Activated CD4-positive, CD25-positive, alpha-beta regulatory T cell treated with anti-CD3 and anti-CD28 coated beads, Interleukin-2, amount 50 U/mL, for 24 hours (primary cell): ENCODE results near the gene CLEC17A.
"Not testable (repeated sequence)": the region's sequence is repeated elsewhere in the genome, so short reads cannot be mapped to it uniquely, and the experiment has no call there.

Experiments used
- ATAC-seq, 2 donors: fragments of 150-1000 bp; cut with Tn5 transposase; one replicate each; pipeline ENCODE4 v1.10.0; 2021; ENCODE audit warnings: mild to moderate bottlenecking in 1 of 2, moderate library complexity in 1 of 2

Gene CLEC17A, protein sequence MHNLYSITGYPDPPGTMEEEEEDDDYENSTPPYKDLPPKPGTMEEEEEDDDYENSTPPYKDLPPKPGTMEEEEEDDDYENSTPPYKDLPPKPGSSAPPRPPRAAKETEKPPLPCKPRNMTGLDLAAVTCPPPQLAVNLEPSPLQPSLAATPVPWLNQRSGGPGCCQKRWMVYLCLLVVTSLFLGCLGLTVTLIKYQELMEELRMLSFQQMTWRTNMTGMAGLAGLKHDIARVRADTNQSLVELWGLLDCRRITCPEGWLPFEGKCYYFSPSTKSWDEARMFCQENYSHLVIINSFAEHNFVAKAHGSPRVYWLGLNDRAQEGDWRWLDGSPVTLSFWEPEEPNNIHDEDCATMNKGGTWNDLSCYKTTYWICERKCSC

DNA sequence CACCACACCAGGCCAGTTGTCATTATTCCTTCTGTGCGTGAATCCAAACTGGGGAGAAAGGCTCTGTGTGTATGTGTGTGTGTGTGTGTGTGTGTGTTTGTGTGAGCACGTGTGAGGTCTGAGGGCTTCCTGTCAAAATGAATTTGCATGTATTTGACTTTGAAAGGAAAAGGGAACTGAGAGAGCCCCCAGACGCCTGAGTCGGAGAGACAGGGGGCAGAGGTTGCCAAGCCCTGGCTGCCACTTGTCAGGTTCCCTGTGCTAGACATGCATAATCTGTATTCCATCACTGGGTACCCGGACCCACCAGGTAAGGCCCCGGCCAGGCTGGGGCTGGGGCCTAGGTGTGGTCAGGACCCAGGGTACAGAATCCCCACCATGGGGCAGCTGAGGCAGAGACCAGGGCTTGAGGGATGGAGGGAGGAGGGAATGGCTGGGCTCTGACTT is at the start of gene CLEC17A:
TSS of gene CLEC17A (plus strand) at position 191 of the 447 bp plus-strand sequence. CDS start at position 268, 77 bp downstream.
- no peak for ATAC-seq

DNA sequence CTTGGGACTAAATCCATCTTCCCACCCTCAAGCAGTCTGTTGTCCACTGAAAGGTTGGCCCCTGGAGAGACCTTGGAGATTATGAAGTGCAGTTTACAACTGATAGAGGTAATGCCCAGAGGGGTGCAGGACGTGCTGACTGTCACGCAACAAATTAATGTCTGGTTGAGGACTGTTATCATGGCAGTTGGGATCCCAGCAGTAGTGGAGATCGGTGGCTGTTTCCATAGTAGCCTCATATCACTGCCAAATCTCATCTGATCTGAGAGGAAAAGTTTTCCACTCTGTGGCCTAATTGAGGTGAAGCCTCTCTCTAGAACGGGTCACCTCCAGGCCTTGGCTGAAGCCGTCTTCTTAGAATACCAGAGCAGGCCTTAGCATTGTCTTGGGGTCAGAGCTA is 49.4 kb upstream of the CLEC17A start:
- no peak for ATAC-seq

DNA sequence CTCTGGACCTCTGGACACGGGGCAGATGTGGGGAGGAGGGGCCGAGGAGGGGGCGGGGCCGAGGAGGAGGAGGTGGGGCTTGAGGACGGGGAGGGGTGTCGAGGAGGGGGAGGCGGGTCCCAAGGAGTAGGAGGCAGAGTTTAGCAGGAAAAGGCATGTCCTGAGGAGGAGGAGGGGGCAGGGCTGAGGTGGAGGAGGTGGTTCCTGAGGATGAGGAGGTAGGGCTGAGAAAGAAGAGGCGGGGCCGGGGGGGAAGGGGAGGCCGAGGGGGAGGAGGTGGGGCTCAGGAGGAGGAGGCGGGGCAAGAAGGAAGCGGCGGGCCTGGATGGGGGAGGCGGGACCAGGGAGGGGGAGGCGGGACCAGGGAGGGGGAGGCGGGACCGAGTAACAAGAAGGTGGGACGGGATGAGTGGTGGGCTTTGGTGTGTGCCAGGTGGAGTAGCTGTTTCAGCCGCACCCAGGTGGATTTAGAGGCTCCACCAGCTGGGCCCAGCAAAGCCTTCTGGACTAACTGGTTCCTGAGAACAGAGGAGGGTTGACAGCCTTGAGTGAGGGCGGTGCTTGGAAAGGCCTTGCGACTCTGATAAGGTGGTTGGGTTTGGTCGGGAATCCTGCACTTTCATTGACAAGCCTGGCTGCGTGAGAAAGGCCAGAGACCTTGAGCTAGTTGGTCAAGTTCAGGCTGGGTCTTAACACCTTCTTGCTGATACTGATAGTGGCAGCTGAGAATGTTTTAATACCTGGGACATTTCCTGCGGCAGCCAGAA is 45.8 kb upstream of the CLEC17A start:
- no peak for ATAC-seq

DNA sequence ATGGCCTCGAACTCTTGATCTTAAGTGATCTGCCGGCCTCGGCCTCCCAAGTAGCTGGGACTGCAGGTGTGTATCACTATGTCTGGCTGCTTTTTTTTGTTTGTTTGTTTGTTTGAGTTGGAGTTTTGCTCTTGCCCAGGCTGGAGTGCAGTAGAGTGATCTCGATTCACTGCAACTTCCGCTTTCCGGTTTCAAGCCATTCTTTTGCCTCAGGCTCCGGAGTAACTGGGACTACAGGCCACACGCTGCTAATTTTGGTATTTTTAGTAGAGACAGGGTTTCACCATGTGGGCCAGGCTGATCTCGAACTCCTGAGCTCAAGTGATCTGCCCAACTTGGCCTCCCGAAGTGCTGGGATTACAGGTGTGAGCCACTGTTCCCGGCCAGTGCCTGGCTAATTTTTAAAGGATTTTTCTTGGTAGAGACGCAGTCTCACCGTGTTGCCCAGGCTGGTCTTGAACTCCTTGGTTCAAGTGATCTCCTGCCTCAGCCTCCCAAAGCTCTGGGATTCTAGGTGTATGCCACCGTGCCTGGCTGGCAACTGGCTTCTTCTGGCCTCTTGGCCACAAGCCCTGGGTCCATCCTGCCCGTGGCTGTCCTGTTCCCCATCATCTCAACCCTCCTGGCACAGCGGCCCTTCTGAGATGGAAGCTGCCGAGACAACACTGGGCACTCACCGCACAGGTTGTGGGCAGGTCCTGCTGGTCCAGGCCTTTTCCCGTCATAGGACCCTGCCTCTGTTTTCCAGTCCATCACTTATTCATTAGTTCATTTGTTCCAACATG is 42.0 kb upstream of the CLEC17A start:
- no peak for ATAC-seq

DNA sequence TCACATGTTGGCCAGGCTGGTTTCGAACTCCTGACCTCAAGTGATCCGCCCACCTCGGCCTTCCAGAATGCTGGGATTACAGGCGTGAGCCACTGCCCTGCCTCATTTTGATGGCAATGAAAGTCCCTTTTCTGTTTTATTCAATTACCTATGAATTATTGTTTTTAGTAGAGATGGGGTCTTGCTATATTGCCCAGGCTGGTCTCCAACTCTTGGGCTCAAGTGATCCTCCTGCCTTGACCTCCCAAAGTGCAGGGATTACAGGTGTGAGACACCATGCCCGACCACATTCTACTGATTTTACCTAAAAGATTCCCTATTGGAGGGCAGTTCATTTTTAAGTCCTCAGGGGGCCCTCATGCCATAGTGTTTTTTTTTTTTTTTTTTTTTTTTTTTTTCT is 40.9 kb upstream of the CLEC17A start:
- not testable (repeated sequence) for ATAC-seq

DNA sequence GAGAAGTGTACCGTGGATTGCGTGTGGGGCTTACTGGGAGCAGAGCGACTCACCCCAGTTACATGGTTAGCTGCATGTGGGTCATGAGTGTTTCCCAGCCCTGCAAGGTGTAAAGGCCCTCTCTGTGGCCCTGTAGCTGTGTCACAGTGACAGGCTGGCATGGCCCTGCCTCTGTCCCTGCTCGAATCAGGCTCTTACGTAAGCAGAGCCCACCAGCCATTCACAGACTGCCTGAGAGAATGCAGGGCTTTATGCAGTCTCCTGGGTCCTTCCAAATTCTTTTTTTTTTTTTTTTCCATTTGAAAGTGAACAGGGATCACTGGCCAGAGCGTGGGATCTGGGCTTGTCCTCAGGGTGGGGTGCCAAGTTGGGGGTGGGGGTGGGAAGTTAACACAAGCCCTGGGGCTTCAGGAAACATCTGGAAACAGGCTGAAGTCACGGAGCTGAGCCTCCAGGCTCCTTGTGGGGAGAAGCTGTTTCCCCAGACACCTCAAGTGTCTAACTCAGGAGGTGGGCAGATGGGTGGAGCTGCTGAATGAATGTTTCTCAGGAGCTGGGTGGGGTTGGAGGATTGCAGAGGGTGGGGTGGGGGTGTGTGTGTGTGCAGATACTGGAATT is 40.1 kb upstream of the CLEC17A start:
- ATAC-seq: peak; percentile 67 to 68

DNA sequence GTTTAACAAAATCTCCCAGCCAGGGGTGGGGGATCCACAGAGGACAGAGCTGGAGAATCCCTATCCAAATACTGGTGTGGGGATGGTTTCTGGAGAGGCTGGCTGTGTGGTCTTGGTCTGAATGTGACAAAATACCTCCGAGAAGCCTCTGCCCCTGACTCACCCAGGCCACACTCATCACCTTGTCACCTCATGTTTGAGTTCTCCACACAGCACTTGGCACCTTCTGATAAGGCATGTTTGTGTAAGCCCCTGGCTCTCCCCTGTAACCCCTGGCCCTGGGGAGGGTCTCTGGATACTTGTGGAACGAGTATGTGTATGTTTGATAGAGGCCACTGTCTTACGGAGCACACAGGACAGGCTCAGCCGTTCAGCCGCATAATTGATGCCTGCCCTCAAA is 38.8 kb upstream of the CLEC17A start:
- ATAC-seq: no peak

DNA sequence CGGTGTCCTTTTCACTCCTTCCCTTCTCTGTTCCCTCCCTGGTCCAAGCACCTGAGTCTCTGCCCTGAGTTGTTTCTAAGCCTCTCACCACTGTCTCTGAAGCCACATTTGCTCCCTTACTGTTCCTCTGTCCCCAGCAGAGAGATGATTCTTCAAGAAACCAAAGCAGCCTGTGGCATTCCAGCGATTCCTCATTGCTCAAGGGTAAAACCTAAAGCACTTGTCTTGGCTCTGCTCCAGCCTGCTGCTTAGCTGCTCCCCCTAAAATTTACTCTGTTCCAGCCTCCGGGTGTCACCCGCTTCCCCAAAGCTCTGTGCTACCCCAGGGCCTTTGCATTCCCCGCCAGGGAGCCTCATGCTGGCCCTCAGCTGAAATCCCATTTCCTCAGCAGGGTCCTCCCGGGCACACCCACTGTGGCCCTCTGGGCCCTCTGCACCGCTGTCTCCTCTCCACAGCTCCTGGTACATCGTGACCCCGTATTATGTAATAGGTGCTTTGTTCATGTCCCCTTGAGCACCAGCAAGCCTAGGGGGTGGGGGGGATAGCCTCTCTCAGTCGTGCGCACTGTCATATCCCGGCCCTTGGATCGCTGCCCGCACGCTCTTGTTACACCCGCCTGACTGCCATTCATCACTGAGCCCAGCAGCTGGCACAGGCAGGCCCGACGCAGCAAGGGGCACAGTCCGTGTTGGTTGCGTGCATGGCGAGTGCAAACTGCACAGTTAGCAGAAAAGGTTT is 37.7 kb upstream of the CLEC17A start:
- ATAC-seq: no peak

DNA sequence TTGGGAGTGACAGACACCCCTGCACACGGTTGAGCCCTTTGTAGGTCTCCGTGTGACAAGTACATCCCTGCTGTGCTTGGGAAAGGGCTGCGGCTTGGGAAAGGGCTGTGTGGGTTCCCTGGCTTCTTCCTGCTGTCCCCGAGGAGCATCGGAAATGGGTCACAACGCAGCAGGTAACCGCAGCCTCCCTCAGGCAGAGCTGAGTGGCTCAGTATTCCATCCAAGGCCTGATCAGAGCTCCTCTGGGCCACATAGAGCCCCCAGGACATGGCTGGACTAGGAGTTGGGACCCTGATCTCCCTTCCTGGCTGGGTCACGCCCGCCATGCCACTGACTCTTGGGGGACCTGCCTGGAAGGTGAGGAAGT is 37.2 kb upstream of the CLEC17A start:
- no peak for ATAC-seq

DNA sequence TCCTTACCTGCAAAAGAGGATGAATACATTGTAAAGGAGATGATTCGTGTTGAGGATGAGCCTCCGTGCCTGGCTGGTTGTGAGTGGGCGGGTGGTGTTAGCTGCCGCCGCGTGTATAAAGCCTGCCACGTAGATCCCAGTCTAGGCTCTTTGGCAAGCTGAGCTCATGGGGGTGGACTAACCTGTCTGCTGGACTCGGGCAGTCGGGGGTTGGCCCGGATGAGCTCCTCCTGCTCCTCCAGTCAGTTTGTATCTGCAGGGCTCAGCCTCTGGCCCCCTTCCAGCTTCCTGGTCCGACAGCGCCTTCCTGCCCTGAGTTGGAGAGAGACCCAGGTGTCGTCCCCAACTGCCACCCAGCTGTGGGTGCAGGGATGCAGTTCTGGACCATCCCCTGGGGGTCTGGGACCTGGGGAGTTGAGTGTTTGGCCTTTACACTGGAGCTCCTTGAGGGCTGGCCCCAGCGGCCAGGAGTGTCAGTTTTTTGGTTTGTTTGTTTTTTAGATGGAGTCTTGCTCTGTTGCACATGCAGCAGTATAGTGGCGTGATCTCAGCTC is 32.6 kb upstream of the CLEC17A start:
- no peak for ATAC-seq

DNA sequence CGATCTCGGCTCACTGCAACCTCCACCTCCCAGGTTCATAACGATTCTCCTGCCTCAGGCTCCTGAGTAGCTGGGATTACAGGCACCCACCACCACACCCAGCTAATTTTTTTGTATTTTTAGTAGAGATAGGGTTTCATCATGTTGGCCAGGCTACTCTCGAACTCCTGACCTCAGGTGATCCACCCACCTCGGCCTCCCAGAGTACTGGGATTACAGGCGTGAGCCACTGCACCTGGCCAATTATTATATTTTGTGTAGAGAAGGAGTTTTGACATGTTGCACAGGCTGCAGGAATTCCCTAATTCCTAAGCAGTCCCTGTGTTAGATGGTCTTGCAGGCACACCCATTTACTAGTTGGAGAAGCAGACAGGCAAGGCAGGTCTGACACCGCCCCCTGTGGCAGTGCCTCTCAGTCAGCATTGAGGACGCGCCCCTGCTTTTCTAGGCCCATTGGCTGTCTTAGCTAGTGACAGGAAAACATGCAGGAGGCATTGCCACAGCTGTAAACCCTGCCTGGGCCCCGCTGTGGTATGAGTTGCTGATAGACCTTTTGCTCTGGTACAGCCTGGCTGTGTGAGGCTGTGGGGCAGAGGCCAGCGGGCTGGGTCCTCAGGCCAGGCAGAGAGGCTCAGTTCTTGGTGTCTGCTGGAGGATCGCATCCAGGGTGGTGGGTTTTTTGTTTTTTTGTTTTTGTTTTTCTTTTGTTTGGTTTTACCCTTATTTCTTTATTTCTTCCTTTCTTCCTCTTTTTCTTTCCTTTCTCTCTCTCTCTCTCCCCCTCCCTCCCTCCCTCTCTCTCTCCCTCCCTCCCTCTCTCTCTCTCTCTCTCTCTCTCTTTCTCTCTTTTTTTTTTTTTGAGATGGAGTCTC is 31.5 kb upstream of the CLEC17A start:
- ATAC-seq: peak; percentile 91 to 95

DNA sequence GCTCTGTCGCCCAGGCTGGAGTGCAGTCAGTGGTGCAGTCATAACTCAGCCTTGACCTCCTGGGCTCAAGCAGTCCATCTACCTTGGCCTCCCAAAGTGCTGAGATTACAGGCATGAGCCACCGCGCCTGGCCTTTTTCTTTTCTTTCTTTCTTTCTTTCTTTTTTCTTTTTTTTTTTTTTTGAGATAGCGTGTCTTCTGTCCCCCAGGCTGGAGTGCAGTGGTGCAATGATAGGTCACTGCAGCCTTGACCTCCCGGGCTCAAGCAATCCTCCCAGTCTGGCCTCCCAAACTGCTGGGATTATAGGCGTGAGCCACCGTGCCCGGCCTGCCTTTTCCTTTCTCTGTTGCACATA is 30.9 kb upstream of the CLEC17A start:
- ATAC-seq: not testable (repeated sequence)

DNA sequence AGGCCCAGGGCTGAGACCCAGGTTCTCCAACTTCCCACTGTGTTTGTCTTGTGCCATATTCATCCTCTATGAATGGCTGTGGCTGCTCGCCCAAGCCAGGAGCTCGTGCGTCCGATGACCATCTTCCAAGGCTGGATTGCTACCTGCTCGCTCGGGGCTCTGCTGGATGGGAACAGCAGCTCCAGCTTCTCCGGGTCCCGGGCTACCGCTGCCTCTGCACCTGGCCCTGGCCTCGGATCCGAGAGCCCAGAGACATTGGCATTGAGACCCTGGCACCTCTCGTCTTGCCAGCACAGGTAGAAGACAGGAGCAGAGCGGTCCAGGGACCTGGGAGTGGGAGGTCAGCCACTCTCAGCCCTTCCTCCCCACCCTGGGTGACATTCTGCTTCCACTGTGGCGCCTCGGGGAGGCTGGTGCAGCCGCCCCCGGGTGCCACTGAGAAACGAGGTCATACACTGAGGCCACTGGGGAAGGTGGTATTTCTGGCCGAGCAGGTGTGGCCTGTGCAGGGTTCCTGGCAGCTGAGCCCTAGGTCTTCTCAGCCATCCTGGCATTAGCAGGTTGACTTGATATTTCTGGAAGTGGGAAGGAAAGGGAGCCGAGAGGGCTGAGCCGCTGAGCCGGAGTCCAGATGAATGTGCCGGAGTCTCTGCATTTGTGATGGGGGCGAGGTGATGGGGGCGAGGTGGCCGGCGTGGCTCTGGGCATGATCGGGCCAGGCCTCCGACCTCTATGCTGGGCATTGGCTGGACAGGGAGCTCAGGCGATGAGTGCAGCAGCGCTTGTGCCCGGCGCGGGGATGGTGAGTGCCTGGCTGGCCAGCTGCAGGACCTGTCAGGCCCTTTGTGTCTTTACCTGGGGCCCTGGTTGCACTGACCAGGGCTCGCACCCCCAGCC is 29.6 kb upstream of the CLEC17A start:
- ATAC-seq: no peak

DNA sequence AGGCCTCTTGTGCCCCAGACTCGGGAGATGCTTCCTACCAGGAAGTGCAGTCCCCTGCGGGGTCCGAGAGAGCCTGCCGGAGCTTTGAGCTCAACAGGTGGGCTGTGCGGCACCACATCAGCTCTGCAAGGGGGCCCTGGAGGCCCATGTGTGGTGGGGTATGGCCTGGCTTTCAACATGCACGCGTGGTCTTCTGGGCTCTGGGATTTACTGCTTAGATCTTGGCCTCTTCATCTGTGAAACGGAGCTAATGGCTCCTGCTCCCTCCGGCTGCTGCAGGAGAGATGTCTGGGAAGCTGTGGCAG is 29.0 kb upstream of the CLEC17A start:
- no peak for ATAC-seq

DNA sequence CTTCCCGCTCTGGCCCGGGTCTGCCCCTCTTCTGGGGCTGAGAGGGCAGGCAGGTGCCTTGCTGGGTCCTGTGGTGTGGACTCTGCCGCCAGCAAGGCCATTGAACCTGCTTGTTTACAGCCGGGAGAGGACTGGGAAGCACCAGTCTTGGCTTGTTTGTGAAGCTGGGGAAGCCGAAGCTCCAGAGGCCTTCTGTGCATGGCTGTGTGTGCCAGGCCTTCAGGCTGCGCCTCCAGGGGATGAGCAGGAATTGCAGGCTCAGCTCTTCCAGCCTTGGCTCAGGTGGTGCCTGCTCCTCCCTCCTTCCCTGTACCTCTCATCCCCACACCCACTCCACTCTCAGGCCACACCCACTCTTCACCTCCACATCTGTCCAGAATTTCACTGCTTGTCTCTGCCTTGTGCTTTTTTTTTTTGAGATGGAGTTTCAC is 28.5 kb upstream of the CLEC17A start:
- ATAC-seq: no peak

DNA sequence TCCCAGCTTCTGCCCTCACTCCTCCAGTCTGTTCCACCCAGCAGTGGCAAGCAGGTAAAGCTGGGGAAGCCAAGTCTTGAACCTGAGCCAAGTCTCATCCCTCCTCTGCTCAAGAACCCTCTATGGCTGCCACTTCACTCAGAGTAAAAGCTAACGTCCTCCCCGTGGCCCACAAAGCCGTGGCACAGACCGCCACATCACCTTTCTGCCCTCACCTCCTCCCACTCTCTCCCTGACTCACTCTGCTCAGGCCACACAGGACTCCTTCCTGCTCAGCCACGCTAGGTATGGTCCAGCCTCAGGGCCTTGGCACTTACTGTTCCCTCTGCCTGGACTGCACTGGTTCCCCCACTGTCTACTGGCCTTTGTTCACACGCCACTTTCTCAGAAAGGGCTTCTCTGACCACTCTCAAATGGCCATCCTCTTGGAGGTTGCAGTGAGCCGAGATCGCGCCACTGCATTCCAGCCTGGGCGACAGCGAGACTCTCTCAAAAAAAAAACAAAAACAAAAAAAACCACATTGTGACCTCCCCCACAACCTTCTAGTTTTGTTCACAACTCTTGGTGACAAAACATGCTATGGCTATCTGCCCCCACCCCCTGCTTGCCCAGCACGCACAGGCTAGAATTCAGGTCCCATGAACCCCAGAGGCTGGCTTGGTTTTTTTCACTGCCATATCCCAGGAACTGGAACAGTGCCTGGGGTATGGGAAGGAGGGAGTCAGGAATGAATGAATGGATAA is 26.8 kb upstream of the CLEC17A start:
- ATAC-seq: no peak

DNA sequence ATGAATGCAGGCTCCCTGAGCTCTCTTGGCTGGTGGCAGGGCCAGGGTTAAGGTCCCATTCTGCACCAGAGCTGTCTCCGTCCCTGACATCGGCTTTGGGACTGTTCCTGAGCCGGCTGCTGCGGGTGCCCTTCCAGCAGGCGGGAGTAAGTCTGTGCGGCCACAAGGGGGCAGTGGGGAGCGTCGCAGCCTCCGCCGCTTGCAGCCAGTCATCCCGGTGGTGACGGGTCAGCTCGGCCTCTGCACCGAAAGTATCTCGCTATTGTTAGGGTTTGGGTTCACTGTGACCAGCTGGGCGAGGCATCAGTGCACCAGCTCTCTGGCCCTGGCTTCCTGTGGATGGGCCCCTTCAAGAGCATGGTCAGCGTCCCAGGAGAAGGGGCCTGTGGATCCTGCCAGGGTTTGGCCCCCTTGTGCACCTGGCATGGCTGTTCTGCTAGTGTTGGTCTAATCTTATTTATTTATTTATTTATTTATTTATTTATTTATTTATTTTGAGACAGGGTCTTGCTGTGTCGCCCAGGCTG is 26.2 kb upstream of the CLEC17A start:
- peak; percentile 85 to 90 for ATAC-seq

DNA sequence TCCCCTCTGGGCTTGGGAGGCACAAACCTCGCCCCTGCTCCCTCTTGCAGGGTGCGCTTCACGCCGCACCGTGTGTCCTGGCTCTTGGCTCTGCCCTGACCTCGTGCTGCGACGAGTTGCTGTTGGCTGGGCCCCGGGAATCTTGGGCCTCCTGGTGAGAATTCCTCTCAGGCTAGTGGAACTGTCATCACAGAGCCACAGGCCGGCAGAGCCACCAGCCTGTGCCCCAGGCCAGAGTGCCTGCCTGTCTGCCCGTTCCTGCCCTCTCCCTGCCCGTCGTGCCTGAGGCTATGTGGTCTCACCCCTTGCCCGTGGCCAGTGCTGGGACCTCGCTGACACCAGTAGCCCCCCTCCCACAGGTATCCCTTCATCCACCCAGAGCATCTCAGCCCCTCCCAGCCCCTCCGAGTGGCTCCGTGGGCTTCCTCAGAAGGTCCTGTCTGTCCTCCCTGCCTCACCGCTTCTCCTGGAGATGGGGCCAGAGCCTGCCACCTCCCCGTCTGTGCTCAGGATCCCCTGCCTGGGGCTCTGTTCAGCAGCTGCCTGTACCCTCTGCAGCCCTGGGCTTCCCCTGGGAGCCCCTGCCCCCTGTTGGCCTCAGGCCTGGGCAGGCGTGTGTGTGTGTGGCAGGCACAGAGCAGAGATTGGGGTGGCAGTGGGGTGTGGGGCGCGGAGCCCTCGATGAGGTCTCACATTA is 24.4 kb upstream of the CLEC17A start:
- no peak for ATAC-seq
